ENCODE data around the gene BCR. TPM values are rescaled to one million over a fixed set of nuclear protein-coding genes. Genes with fewer than 3 reads are reported as not detected.

BCR gene
- total and polyA plus RNA-seq, 2 donors (not counting 1 experiment from before 2014, with no cell fraction given), result 15.7 to 66.6 TPM

DNA sequence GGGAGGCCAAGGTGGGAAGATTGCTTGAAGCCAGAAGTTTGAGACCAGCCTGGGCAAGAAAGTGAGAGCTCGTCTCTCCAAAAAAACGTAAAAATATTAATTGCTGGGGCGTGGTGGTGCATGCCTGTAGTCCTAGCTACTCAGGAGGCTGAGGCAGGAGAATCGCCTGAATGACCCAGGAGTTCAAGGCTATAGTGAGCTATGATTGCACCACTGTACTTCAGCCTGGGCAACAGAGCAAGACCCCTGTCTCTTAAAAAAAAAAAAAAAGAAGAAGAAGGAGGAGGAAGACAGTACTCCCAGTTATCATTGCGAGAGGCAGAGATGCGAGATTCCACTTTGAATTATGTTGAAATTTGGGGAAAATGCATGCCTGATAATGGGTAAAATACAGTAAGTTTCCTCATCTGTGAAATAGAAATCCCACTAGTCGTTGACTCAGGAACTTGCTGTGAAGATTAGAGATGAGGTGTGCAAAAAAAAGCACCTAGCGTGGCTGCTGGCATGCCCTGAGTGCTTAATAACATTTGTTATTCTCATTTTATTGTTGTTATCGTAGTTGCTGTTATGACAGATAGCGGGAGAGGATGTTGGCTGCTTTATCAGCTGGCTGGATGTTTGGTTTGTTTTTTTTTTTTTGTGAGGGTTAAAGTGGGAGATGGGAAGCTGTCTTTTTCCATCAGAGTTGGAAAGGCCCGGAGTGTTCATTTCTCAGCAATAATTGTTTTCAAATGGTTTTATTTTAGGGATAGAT, 33.4 kb downstream of the BCR start:
- DNase-seq (ENCODE audit: low read depth in 2 of 2), result no peak
- Histone ChIP-seq H3K36me3 (ENCODE audit: control insufficient read depth, insufficient read depth, low read length) (no peaks in the 10 kb centered on the region), H3K9ac (ENCODE audit: insufficient read depth, low read length) (no peak overlapping the region), H3K9me3 (ENCODE audit: control insufficient read depth, insufficient read depth, low read depth, low read length) (no peaks in the 10 kb centered on the region), H3K79me2 (ENCODE audit: control insufficient read depth, insufficient read depth, low read length) (peaks cover 26% of the 10 kb centered on the region), H2AFZ (ENCODE audit: low read length) (no peak overlapping the region), H3K4me1 (ENCODE audit: control insufficient read depth, extremely low read depth, insufficient read depth, low read length) (peaks cover 13% of the 10 kb centered on the region), H3K4me3 (replicated peaks in 1 of 4; ENCODE audit: control extremely low read depth in 1 of 4, insufficient read depth in 1 of 4, low read depth in 3 of 4, low read length in 4 of 4) (no peak overlapping the region), H4K20me1 (ENCODE audit: control insufficient read depth, extremely low read depth, insufficient read depth, low read length) (no peaks in the 10 kb centered on the region), H3K27ac (ENCODE audit: insufficient read depth, low read length) (no peak overlapping the region), H3K4me2 (ENCODE audit: extremely low read depth, insufficient read depth, low read length) (no peak overlapping the region), H3K27me3 (ENCODE audit: control insufficient read depth, insufficient read depth, low read length) (no peaks in the 10 kb centered on the region)
- TF ChIP-seq, protein P1, sequence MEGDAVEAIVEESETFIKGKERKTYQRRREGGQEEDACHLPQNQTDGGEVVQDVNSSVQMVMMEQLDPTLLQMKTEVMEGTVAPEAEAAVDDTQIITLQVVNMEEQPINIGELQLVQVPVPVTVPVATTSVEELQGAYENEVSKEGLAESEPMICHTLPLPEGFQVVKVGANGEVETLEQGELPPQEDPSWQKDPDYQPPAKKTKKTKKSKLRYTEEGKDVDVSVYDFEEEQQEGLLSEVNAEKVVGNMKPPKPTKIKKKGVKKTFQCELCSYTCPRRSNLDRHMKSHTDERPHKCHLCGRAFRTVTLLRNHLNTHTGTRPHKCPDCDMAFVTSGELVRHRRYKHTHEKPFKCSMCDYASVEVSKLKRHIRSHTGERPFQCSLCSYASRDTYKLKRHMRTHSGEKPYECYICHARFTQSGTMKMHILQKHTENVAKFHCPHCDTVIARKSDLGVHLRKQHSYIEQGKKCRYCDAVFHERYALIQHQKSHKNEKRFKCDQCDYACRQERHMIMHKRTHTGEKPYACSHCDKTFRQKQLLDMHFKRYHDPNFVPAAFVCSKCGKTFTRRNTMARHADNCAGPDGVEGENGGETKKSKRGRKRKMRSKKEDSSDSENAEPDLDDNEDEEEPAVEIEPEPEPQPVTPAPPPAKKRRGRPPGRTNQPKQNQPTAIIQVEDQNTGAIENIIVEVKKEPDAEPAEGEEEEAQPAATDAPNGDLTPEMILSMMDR (conservative IDR thresholded peaks at IDR 0.05 in 1 of 2, IDR thresholded peaks at IDR 0.05 in 1 of 2; ENCODE audit: low read depth in 1 of 2, low read length in 2 of 2), result no peak
- TF ChIP-seq EZH2 (IDR thresholded peaks at IDR 0.05; ENCODE audit: low read length, missing control alignments), result no peak

DNA sequence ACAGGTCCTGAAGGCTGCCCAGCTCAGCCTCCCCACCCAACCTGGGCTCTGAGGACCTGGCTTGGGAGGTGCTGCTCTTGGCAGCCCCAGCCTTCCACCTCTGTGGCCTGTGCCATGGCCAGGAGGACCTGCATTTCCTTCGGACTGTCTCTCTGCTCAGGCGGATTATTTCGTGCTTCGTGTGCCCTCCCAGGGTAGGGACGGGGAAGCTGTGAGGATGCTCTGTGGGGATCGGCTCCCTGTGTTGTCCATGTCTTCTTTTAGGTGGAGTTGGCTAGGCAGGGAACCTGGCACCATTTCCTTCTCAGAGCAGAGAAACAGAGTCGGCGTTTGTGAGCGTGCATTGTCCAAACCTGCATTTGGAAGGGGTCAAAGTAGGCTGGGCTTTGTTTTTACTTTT, 34.1 kb downstream of the BCR start:
- H3K4me1 ChIP-seq (ENCODE audit: control insufficient read depth, extremely low read depth, insufficient read depth, low read length), result peaks cover 18% of the 10 kb centered on the region
- H4K20me1 ChIP-seq (ENCODE audit: control insufficient read depth, extremely low read depth, insufficient read depth, low read length), result no peaks in the 10 kb centered on the region
- no peak overlapping the region for H3K4me2 ChIP-seq (ENCODE audit: extremely low read depth, insufficient read depth, low read length)
- no peak overlapping the region for H2AFZ ChIP-seq (ENCODE audit: low read length)
- H3K79me2 ChIP-seq (ENCODE audit: control insufficient read depth, insufficient read depth, low read length), result peaks cover 29% of the 10 kb centered on the region
- DNase-seq (ENCODE audit: low read depth in 2 of 2), result no peak
- no peak overlapping the region for H3K9ac ChIP-seq (ENCODE audit: insufficient read depth, low read length)
- H3K9me3 ChIP-seq (ENCODE audit: control insufficient read depth, insufficient read depth, low read depth, low read length), result no peaks in the 10 kb centered on the region
- TF ChIP-seq EZH2 (IDR thresholded peaks at IDR 0.05; ENCODE audit: low read length, missing control alignments), result no peak
- TF ChIP-seq, protein P1 (conservative IDR thresholded peaks at IDR 0.05 in 1 of 2, IDR thresholded peaks at IDR 0.05 in 1 of 2; ENCODE audit: low read depth in 1 of 2, low read length in 2 of 2), result no peak
- H3K4me3 ChIP-seq (replicated peaks in 1 of 4; ENCODE audit: control extremely low read depth in 1 of 4, insufficient read depth in 1 of 4, low read depth in 3 of 4, low read length in 4 of 4), result no peak overlapping the region
- H3K27ac ChIP-seq (ENCODE audit: insufficient read depth, low read length), result no peak overlapping the region
- H3K27me3 ChIP-seq (ENCODE audit: control insufficient read depth, insufficient read depth, low read length), result no peaks in the 10 kb centered on the region
- H3K36me3 ChIP-seq (ENCODE audit: control insufficient read depth, insufficient read depth, low read length), result no peaks in the 10 kb centered on the region

DNA sequence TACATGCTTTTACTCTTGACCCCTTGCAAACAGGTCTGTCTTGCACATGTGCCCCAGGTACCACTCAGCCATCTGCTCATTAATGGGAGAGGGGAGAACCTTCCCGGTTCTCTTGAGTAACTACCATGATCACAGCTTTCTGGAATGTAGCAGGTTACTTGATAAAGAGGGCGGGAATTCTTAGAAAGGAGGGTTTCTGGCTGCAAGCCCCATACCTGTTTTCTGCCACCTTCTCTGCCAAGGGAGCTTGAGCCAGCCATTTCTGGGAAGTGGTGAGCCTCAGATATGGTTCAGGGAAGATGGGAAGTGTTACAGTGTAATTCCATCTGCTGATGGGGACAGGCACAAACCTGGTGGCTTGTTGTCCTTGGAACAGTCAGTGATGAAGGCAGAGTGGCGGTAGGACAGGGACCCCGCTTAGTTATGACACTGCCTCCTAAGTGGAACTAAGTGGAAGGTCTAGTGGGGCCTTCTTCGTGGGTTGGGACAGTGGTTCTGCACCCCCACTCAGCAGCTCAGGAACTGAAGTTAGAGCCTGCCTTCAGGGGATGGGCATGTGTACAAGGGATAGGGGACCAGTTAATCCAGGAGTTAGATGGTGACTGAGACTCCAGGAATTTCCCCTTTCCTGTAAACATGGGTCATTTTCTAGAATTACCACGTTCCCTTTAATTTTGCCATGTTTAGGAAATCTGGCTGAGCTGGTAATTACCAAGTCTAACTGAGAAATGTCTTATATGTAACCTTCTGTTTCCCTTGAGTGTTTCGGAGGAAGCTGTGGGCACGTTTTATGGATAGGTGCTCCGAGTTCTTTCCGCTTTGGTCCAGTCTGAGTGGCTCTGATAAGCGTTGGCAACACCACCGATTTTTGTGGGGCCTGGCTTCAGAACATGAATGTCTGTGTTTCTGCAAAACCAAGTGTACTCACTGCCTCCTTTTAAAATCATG, 35.3 kb downstream of the BCR start:
- Histone ChIP-seq H3K9ac (ENCODE audit: insufficient read depth, low read length) (no peak overlapping the region), H3K79me2 (ENCODE audit: control insufficient read depth, insufficient read depth, low read length) (peaks cover 32% of the 10 kb centered on the region), H3K36me3 (ENCODE audit: control insufficient read depth, insufficient read depth, low read length) (no peaks in the 10 kb centered on the region), H3K27me3 (ENCODE audit: control insufficient read depth, insufficient read depth, low read length) (no peaks in the 10 kb centered on the region), H3K9me3 (ENCODE audit: control insufficient read depth, insufficient read depth, low read depth, low read length) (no peaks in the 10 kb centered on the region), H3K4me1 (ENCODE audit: control insufficient read depth, extremely low read depth, insufficient read depth, low read length) (peaks cover 29% of the 10 kb centered on the region), H3K4me3 (replicated peaks in 1 of 4; ENCODE audit: control extremely low read depth in 1 of 4, insufficient read depth in 1 of 4, low read depth in 3 of 4, low read length in 4 of 4) (no peak overlapping the region), H3K27ac (ENCODE audit: insufficient read depth, low read length) (peak overlapping the region; percentile 39), H2AFZ (ENCODE audit: low read length) (no peak overlapping the region), H3K4me2 (ENCODE audit: extremely low read depth, insufficient read depth, low read length) (peak overlapping the region; percentile 57), H4K20me1 (ENCODE audit: control insufficient read depth, extremely low read depth, insufficient read depth, low read length) (no peaks in the 10 kb centered on the region)
- peak in 1 of 2 donors; percentile 57 for DNase-seq (ENCODE audit: low read depth in 2 of 2)
- TF ChIP-seq EZH2 (IDR thresholded peaks at IDR 0.05; ENCODE audit: low read length, missing control alignments), result no peak
- TF ChIP-seq, protein P1 (conservative IDR thresholded peaks at IDR 0.05 in 1 of 2, IDR thresholded peaks at IDR 0.05 in 1 of 2; ENCODE audit: low read depth in 1 of 2, low read length in 2 of 2), result no peak
